ENCODE results near the gene FAM9C.

FAM9C gene

GRCh38 chrX:12986164-12986779, 58.1 kb downstream of the FAM9C start:
- no peak for DNase-seq (ENCODE audit: extremely low spot score)
- CTCF ChIA-PET = interaction anchor here (1.0 to 3.4 kb wide), 4 partner anchors 9 to 40 kb away, joined by 3 to 18 read pairs (median 6); no protein-coding TSS in a partner anchor
- POLR2A ChIA-PET = interaction anchor here (0.7 kb wide), 1 partner anchor 11 kb away, joined by 3 read pairs; the partner anchor contains the start of gene TMSB4X
- no peak for TF ChIP-seq CTCF (IDR thresholded peaks at IDR 0.05; ENCODE audit: control extremely low read depth, extremely low read depth, low read depth, missing control alignments)

All from GM10248 (cell line).